NT2/D1 (cell line): ENCODE results near the gene SERTM2.

Source experiments
- DNase-seq: peaks from one replicate; pipeline ENCODE4 v3.0.0-alpha.2; 2011; ENCODE audit warnings: low read depth, low spot score
- H3K27me3 ChIP-seq: 2 replicates; pipeline ENCODE4 v1.6.0; 2011; ENCODE audit warnings: mild to moderate bottlenecking; ENCODE audit not compliant: insufficient read length, insufficient read depth
- H3K36me3 ChIP-seq: 2 replicates; pipeline ENCODE4 v1.6.1; 2011; ENCODE audit warnings: mild to moderate bottlenecking, low read length, mixed read lengths; ENCODE audit not compliant: insufficient read depth, insufficient read length
- H3K4me1 ChIP-seq: 2 replicates; pipeline ENCODE4 v1.5.1; 2011; ENCODE audit not compliant: insufficient read depth, insufficient read length
- H3K4me3 ChIP-seq: 2 replicates; pipeline ENCODE4 v1.5.1; 2011; ENCODE audit warnings: low read depth; ENCODE audit not compliant: insufficient read length
- H3K9ac ChIP-seq: 2 replicates; pipeline ENCODE4 v1.6.0; 2011; ENCODE audit warnings: low read depth; ENCODE audit not compliant: insufficient read length
- H3K9me3 ChIP-seq: 2 replicates; pipeline ENCODE4 v1.5.1; 2011; ENCODE audit warnings: mild to moderate bottlenecking, low read length; ENCODE audit not compliant: insufficient read depth
- SUZ12 ChIP-seq: IDR thresholded peaks from 2 replicates; pipeline ENCODE4 v1.6.1; 2011; ENCODE audit not compliant: insufficient read length, insufficient read depth; ENCODE audit errors: extremely low read depth
- YY1 ChIP-seq: IDR thresholded peaks from 2 replicates; pipeline ENCODE4 v1.6.1; 2011; ENCODE audit not compliant: insufficient read length, insufficient read depth
- ZNF274 ChIP-seq: IDR thresholded peaks from 2 replicates; pipeline ENCODE4 v1.6.1; 2011; ENCODE audit warnings: mild to moderate bottlenecking, low read depth, low read length

Gene SERTM2

DNA sequence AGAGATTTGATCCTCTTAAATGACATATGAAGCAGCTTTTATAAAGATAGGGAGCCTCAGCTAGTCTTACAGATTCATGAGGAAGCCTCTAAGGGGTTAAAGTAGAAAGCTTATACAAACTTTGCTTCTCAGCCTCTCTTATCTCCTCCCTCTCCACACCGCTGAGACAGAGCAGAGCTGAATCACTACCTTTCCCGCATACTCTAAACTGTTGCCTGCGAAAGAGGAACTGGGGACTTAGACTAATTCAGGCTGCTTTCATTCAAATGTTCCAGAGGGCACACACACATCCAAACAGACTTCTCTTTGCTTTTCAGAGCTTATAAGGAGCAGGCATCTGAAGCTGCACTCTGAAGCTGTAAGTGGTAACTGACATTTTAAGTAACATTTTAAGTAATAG, at the start of gene SERTM2:
Gene SERTM2, plus strand, starts transcription at position 169 of the 400 bp plus-strand sequence. CDS start 7,213 bp downstream, outside the sequence.
- Histone ChIP-seq H3K9me3 (no peaks in the 10 kb centered on the region), H3K9ac (no peak within 1 kb of the TSS), H3K4me1 (peaks cover 2% of the 10 kb centered on the region), H3K36me3 (no peaks in the 10 kb centered on the region), H3K4me3 (no peak within 1 kb of the TSS), H3K27me3 (no peaks in the 10 kb centered on the region)
- peak; percentile 47 for DNase-seq
- TF ChIP-seq SUZ12 (no peak), YY1 (no peak), ZNF274 (no peak)

DNA sequence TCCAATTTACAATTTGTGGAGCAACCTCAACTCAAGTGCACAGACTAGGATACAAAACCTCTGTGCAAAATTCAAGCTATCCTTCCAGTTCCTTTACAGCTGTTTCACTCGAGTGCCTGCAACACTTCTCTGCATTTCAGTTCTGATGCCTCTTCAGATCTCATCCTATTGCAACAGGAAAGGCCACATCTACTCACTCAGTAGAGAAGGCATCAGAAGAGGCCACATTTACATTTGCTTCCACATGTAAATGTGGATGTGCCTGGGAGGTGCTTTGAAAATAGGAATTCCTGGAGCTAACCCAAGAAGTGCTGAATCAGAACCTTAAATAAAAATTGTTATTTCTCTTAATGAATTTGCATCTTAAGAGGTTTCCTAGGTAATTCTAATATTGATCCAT, 45.8 kb upstream of the SERTM2 start:
- TF ChIP-seq YY1, result no peak
- DNase-seq, result peak; percentile 36

DNA sequence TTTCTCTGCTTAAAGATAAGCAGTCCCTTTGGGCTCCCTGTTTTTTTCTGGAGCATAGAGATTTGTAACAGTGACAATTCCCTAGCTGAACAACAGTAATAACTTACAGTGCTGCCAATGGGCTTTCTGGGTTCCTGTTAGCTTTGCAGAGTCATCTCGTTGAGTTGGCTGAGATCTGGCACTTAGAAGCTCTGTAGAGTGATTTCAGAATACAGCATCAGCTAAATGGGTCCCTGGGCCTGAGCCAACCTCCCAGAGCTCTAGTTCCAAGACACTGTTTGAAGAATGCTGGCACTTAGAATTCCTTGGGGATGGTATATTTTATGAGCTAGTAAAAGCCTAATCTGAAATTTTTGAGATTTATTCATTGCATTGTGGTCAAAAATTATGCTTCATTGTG, 43.5 kb upstream of the SERTM2 start:
- no peak for TF ChIP-seq ZNF274
- TF ChIP-seq SUZ12, result no peak
- TF ChIP-seq YY1, result no peak
- no peak overlapping the region for H3K9ac ChIP-seq
- H3K36me3 ChIP-seq, result no peaks in the 10 kb centered on the region
- no peaks in the 10 kb centered on the region for H3K4me1 ChIP-seq
- no peaks in the 10 kb centered on the region for H3K9me3 ChIP-seq
- no peak overlapping the region for H3K4me3 ChIP-seq
- no peaks in the 10 kb centered on the region for H3K27me3 ChIP-seq
- no peak for DNase-seq

More for the DNA sequence above, 45.8 kb upstream of the SERTM2 start:
- Histone ChIP-seq H3K4me3 (no peak overlapping the region), H3K9me3 (no peaks in the 10 kb centered on the region), H3K4me1 (no peaks in the 10 kb centered on the region), H3K9ac (no peak overlapping the region), H3K36me3 (no peaks in the 10 kb centered on the region), H3K27me3 (no peaks in the 10 kb centered on the region)

DNA sequence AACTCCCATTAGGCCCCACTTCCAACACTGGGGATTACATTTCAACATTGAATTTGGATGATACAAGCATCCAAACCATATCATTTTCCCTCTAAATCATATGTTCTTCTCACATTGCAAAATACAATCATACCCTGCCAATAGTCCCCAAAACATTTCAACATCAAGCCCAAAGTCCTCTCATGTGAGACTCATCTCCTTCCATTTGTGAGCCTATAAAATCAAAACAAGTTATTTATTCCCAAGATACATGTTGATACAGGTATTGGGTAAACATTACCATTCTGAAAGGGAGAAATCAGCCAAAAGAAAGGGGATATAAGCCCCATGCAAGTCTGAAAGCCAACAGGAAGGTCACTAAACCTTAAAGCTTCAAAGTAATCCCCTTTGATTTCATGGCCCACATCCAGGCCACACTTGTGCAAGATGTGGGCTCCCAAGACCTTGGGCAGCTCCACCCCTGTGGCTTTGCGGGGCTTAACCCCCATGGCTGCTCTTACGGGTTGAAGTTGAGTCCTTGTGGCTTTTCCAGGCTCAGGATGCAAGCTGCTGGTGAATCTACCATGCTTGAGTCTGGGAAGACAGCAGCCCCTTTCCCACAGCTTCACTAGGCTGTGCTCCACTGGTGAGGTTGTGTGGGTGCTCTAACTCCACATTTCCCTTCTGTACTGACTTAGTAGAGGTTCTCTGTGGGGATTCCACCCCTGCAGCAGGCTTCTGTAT, 40.6 kb upstream of the SERTM2 start:
- no peak overlapping the region for H3K9ac ChIP-seq
- no peak overlapping the region for H3K4me3 ChIP-seq
- H3K9me3 ChIP-seq, result peaks cover 2% of the 10 kb centered on the region; the same call in 1 of the 2 replicates
- H3K4me1 ChIP-seq, result no peaks in the 10 kb centered on the region
- H3K36me3 ChIP-seq, result no peaks in the 10 kb centered on the region
- no peak for DNase-seq
- no peaks in the 10 kb centered on the region for H3K27me3 ChIP-seq
- TF ChIP-seq ZNF274 (no peak), YY1 (no peak), SUZ12 (no peak)

DNA sequence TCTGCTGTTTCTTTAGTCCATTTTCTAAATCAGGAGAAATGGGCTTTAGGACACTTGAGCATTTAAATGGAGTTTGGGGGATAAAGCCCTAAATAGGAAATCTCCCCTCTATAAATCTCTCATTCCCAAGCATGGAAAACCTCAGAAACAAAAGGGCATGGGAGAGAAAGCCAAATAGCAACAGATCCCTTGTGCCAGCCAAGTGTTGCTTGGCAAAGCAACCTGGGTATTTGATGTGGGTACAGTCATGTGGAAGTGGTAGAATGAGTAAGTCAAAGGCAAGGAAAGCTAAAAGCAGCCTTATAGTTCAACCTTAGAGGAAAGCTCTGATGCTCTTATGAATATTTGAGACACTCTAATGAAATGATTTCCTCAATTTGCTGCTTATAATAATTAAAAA, 29.5 kb upstream of the SERTM2 start:
- H3K4me1 ChIP-seq, result no peaks in the 10 kb centered on the region
- TF ChIP-seq YY1 (no peak), SUZ12 (no peak), ZNF274 (no peak)
- H3K27me3 ChIP-seq, result no peaks in the 10 kb centered on the region
- H3K36me3 ChIP-seq, result no peaks in the 10 kb centered on the region
- DNase-seq, result no peak
- H3K9me3 ChIP-seq, result no peaks in the 10 kb centered on the region
- no peak overlapping the region for H3K9ac ChIP-seq
- no peak overlapping the region for H3K4me3 ChIP-seq

DNA sequence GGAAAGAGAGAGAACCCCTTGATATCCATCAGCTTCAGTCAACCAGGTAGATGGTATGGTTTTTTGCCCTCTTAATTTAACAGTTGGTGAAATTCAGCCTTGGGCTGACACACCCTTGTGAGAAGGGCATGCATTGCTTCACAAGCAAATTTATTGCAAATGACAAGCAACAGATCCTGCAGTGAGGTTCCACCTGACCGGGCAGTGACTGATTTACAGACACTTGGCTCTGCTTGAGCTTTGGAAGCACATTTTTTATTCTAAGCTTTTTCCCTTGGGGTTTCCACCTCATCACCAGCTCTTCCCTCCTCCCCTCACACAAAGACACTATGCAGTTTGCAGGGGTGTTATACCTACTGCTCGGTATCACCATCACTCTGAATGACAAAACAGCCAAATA, 28.3 kb upstream of the SERTM2 start:
- no peak overlapping the region for H3K9ac ChIP-seq
- H3K27me3 ChIP-seq, result no peaks in the 10 kb centered on the region
- no peaks in the 10 kb centered on the region for H3K4me1 ChIP-seq
- H3K4me3 ChIP-seq, result no peak overlapping the region
- H3K36me3 ChIP-seq, result no peaks in the 10 kb centered on the region
- no peaks in the 10 kb centered on the region for H3K9me3 ChIP-seq
- no peak for DNase-seq
- TF ChIP-seq SUZ12 (no peak), ZNF274 (no peak), YY1 (no peak)

DNA sequence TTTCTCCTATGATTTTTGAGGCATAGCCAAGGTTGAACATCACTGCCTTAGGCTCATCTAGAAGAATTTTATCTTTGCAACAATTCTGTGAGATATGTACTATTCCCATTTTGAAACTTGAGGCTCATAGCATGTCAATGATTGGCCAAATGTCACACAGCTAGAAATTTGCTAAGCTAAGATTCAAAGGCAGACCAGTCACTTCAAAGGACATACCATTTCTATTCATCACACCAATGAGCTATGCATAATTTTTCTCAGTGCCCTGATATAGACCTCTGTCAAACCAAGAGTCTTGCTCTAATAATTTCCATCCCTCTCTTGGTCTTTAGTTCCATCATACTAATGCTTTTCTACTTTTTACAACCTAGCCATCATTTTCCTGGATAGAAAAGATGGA, 27.6 kb upstream of the SERTM2 start:
- no peak overlapping the region for H3K4me3 ChIP-seq
- H3K9ac ChIP-seq, result no peak overlapping the region
- no peaks in the 10 kb centered on the region for H3K9me3 ChIP-seq
- no peaks in the 10 kb centered on the region for H3K36me3 ChIP-seq
- no peaks in the 10 kb centered on the region for H3K4me1 ChIP-seq
- TF ChIP-seq YY1 (no peak), SUZ12 (no peak), ZNF274 (no peak)
- no peaks in the 10 kb centered on the region for H3K27me3 ChIP-seq
- DNase-seq, result no peak
